C4-2B (cell line): ENCODE data around the gene MUC6.

Experiments used
- ZFX ChIP-seq: fragments of 450-650 bp; IDR thresholded peaks from 2 replicates; pipeline ENCODE4 v1.6.1; 2017
- TF ChIP-seq, protein P1 (sequence below): fragments of 450-650 bp; conservative IDR thresholded peaks from 2 replicates; pipeline ENCODE4 v1.5.1; 2017; ENCODE audit warnings: mild to moderate bottlenecking

DNA sequence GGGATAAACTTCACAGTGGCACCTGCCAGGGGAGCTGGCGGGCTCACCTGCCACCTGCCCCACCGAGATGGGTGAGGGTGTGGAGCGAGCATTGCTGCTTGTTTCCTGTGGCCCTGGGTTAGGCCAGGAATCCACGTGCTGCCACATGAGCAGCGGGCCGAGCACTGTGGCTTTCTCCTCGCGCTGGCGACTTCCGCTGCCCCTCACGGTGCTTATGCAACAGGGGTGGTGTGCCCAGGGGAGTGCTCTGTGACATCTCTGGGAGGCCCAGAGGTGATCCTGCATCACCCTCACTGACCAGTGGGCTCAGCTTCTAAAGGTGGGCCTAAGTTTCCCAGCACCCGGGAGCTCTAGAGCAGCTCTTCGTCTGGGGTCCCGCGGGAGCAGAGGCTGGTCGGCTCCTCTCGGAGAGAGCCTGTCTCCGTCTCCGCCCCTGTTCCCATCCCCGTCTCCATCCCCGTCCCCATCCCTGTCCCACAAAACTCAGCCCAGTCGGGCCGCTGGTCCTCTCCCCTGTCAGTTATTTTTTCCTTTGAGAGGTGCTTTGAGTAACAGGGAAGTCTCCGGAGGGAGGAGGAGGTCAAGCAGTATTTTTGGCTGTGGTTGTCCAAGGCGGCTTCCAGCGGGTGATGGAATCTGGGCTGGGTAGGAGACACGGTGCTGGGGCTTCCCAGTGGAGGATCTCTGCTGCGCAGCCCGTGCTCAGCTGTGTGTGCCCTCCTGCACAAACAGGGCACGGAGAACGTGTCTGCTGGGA, 68.3 kb downstream of the MUC6 start:
- TF ChIP-seq, protein P1, sequence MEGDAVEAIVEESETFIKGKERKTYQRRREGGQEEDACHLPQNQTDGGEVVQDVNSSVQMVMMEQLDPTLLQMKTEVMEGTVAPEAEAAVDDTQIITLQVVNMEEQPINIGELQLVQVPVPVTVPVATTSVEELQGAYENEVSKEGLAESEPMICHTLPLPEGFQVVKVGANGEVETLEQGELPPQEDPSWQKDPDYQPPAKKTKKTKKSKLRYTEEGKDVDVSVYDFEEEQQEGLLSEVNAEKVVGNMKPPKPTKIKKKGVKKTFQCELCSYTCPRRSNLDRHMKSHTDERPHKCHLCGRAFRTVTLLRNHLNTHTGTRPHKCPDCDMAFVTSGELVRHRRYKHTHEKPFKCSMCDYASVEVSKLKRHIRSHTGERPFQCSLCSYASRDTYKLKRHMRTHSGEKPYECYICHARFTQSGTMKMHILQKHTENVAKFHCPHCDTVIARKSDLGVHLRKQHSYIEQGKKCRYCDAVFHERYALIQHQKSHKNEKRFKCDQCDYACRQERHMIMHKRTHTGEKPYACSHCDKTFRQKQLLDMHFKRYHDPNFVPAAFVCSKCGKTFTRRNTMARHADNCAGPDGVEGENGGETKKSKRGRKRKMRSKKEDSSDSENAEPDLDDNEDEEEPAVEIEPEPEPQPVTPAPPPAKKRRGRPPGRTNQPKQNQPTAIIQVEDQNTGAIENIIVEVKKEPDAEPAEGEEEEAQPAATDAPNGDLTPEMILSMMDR = no peak
- no peak for TF ChIP-seq ZFX
